ENCODE measurements around the gene PIWIL1.

Gene PIWIL1

GRCh38 chr12:130384234-130384633, 46.5 kb downstream of the PIWIL1 start:
- no peak for TF ChIP-seq CTCF (conservative IDR thresholded peaks at IDR 0.05; ENCODE audit: low read depth, low read length)
- no peak overlapping the region for H3K4me3 ChIP-seq (ENCODE audit: low read depth, low read length)
- DNase-seq (ENCODE audit: low read depth): no peak

GRCh38 chr12:130385193-130385592, 47.5 kb downstream of the PIWIL1 start:
- DNase-seq (ENCODE audit: low read depth): no peak
- TF ChIP-seq CTCF (conservative IDR thresholded peaks at IDR 0.05; ENCODE audit: low read depth, low read length): no peak
- H3K4me3 ChIP-seq (ENCODE audit: low read depth, low read length): no peak overlapping the region

- H3K4me3 ChIP-seq (ENCODE audit: low read depth, low read length): no peak overlapping the region
- no peak for DNase-seq (ENCODE audit: low read depth)
- no peak for TF ChIP-seq CTCF (conservative IDR thresholded peaks at IDR 0.05; ENCODE audit: low read depth, low read length)
Measured at GRCh38 chr12:130391186-130391585, 53.5 kb downstream of the PIWIL1 start.

GRCh38 chr12:130394906-130395305, 57.2 kb downstream of the PIWIL1 start:
- DNase-seq (ENCODE audit: low read depth): no peak
- H3K4me3 ChIP-seq (ENCODE audit: low read depth, low read length): no peak overlapping the region
- no peak for TF ChIP-seq CTCF (conservative IDR thresholded peaks at IDR 0.05; ENCODE audit: low read depth, low read length)

- no peak overlapping the region for H3K4me3 ChIP-seq (ENCODE audit: low read depth, low read length)
- no peak for TF ChIP-seq CTCF (conservative IDR thresholded peaks at IDR 0.05; ENCODE audit: low read depth, low read length)
- no peak for DNase-seq (ENCODE audit: low read depth)
Measured at GRCh38 chr12:130396667-130397066, 59.0 kb downstream of the PIWIL1 start.

GRCh38 chr12:130398100-130398848, 60.6 kb downstream of the PIWIL1 start:
- TF ChIP-seq CTCF (conservative IDR thresholded peaks at IDR 0.05; ENCODE audit: low read depth, low read length): no peak
- DNase-seq (ENCODE audit: low read depth): no peak
- H3K4me3 ChIP-seq (ENCODE audit: low read depth, low read length): no peak overlapping the region

- TF ChIP-seq CTCF (conservative IDR thresholded peaks at IDR 0.05; ENCODE audit: low read depth, low read length): no peak
- no peak for DNase-seq (ENCODE audit: low read depth)
- H3K4me3 ChIP-seq (ENCODE audit: low read depth, low read length): no peak overlapping the region
Measured at GRCh38 chr12:130401703-130402102, 64.0 kb downstream of the PIWIL1 start.
